ENCODE results near the gene ADRB2.

ADRB2 gene

DNA sequence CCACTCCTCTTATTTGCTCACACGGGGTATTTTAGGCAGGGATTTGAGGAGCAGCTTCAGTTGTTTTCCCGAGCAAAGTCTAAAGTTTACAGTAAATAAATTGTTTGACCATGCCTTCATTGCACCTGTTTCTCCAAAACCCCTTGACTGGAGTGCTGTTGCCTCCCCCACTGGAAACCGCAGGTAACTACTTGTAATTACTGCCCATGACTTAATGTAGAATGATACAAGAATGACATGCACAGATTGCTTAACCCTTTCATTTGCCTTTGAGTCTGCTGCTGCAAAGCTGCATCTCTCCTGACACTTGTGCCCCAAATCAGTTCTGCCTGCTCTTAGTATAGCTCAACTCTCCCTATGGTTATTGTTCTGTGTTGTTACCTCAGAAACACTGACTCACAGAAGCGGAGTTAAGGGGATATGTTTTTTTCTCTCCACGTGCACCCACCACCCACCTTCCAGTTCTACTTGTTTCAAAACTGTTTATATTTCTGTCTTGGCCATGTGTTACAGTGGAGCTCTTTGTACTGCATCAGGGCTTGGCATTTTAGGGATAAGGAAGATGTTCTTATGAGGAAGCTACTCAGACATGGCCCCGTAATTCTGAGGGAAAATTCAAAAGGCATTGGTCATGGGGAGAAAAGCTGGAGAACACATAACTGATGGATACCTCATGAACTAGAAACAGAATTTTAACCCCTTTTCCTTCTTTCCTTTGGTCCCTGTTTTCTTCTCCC is 2.3 kb downstream of the ADRB2 start:
- in situ Hi-C loops (cut with MboI; ENCODE audit: low sequenced_read_pairs), result no loop called here

DNA sequence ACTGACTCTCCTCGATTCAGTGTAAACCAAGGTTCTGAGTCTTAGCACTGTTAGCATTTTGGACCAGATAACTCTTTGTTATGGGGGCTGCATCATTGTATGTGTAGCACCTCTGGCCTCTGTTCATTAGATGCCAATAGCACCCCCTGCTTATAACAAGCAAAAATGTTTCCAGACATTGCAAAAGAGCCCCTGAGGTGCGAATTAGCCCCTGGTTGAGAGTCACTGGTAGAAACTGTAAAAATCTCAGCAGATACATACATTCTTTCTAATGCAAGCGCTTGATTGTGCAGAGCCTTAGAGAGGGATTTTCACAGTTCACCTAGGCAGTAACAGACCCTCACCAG is 2.8 kb downstream of the ADRB2 start:
- in situ Hi-C loops (cut with MboI; ENCODE audit: low sequenced_read_pairs), result no loop called here

DNA sequence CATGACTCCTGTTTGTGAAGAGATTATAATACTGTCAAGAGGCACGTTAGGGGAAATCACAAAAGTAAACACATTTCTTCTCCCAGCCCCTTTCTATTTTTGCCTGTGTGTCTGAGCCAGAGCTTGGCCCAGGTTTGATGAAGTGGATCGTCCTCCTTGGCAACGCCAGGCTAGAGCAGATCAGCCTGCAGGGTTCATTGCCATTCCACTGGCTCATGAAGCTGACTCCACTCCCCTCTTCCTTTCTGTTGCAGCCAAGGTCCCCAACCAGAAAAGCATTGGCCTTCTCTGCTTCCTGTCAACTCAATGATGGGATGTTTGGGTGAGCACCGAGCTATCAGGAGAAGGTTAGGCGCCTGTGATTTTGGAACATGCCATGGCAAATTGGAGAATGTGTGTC is 3.3 kb downstream of the ADRB2 start:
- in situ Hi-C loops (cut with MboI; ENCODE audit: low sequenced_read_pairs), result no loop called here

DNA sequence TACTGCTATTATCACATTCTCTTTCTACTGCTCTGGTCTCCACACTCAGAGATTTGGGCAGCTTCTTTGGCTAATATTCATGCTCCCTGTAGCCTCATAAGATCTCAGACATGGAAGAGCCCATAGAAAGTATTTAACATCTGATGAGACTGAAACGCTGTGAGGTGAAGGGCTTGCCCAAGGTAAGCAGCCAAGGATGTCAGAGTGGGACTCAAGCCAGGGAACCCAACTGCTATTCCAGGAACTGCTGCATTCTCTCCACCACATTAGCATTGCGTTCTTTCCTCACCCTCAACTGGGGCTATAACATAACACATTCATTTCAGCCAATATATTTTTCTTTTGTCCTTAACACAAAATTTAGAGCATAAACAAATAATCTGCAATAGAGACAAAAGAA is 3.8 kb downstream of the ADRB2 start:
- in situ Hi-C loops (cut with MboI; ENCODE audit: low sequenced_read_pairs), result no loop called here

DNA sequence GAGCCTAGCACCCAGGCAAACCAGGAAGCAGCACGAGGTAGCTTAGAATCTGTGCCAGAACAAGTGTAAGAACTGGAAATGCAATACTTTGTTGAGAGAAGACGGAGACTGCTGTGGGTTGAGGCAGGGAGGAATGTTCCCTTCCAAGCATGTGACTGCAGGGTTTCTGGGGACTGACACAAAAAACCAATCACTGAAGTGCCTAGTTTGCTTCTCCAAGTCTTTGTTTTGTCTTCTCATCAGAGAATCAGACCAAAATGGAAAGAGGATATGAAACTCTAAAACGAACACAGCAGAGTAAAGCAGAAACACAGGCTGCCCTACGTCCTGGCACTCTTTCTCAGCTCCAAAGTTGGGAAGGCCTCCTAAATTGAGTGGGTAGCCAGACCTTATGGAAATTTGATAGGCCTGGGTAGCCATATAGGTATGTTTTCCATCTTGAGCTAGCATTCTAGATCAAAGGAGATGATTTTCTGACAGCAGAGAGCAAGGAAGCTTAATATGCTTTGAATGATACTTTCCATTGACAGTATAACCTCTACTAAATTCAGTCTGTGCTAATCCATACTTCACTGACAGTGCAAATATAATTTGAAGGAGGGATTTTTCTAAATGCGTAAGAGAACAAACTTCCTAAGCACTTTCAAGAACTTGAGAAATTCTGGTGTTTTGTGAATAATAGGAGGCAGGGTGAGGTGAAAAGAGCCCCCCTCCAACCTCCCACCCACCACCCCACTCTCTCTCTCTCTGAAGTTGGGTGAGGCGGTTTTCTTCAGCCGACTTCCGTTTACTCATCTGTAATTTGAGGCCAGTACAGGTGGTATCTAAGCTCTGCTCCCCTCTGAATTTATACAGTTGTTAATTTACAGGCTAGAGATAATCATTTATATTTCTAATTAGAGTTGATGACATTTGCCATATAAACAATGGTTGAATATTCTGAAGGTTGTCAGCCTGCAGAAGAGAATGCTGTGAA is 5.5 kb downstream of the ADRB2 start:
- in situ Hi-C loops (cut with MboI; ENCODE audit: low sequenced_read_pairs), result no loop called here

DNA sequence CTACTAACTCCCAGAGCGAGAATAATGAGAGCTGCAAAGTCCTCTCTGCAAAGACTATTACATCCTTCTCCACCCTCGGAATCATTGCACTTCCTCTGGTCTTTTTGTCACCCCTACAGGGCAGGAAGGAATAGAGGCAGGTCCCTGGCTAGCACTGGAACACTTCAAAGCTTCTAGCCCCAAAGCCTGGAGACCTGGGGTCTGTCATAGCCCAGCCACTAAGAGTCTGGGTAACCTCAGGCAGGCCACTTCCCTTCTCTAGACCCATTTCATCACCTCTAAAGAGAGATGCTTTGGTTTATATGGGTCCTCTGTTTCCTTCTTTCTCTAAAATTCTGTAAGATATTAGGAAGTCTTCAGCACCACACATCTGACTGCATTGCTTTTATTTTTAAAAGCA is 6.7 kb downstream of the ADRB2 start:
- in situ Hi-C loops (cut with MboI; ENCODE audit: low sequenced_read_pairs), result no loop called here

DNA sequence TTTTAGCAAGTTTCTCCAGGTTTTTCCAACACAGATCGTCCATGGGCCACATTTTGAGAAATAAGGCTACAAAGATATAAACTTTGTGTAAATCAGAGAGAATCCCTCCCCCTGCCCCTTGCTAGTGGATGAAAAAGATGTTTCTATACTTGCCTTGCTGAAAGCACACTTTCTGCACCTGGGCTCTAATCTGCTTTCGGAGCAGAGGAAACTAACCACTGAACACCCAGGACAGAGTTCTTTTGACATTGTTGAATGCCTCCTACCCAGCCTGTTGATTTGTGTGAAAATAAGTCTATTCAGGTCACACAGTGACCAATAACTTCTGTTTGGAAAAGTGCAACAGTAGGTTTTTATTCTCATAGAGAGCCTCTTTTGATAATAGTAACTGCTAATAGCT is 7.5 kb downstream of the ADRB2 start:
- in situ Hi-C loops (cut with MboI; ENCODE audit: low sequenced_read_pairs), result no loop called here

DNA sequence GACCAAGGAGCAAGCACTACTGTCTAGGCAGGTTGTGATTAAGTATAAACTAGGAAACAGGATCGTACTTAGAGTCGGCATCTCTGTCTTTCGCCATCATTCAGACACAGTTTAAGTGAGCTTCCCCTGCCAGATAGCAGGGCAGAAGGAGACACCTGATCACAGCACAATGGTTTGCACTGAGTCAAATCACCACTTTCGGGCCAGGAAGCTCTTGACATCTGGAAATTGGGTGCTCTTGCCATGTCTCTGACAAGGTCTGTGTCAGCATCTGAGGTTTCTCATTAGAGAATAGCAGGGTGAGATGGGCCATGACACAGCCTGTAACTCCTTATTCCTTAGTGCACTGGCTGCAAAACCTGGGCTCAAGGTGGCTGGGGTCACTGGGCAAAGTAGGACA is 8.3 kb downstream of the ADRB2 start:
- in situ Hi-C loops (cut with MboI; ENCODE audit: low sequenced_read_pairs), result no loop called here

DNA sequence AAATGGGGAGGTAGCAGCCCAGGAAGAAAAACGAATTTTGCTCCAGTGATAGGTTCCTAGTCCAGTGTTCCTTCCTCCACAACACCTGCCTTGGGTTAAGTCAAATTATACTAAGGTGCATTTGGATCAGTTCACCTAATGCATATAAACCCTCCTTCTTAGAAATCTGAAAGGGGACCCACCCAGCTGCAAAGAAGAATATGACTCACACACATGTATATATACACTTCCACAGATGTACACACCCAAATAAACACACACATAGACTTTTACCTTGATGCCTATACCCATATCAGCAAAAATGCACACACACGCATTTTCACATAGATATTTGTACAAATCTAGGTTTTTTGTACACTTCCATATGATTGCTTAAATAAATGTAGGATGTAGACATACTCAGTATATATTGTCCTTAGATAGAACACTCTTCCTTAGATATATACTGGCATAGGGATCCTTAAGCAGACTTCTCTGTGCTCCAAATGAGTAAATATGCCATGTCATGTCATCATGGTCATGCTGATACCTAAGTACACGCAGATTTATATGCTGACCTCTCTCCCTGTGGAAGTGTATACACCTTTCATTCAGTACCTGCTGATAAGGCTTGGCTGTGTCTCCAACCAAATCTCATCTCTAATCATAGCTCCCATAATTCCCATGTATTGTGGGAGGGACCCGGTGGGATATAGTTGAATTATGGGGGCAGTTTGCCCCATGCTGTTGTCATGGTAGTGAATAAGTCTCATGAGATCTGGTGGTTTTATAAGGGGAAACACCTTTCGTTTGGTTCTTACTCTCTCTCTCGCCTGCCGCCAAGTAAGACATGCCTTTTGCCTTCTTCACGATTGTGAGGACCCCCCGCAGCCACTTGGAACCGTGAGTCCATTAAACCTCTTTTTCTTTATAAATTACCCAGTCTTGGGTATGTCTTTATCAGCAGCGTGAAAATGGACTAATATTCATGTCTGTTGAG is 10.2 kb downstream of the ADRB2 start:
- in situ Hi-C loops (cut with MboI; ENCODE audit: low sequenced_read_pairs), result no loop called here

DNA sequence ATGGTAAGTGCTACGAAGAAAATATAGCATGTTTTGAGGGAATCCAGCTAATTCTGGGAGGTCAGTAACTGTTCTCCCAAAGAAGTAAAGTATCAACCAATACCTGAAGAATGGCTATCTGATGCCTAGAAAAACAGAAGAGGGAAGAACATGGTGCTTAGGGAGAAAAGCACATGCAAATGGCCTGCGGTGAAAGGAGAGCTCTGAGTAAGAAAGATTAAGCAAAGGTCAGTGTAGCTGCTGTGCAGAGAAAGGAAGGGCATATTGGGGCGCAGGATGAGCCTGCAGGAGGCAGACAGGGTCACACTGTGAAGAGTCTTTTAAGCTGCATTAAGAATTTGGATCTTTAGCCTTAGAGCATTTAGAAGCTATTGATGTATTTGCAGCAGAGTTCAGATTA is 11.0 kb downstream of the ADRB2 start:
- in situ Hi-C loops (cut with MboI; ENCODE audit: low sequenced_read_pairs), result no loop called here

DNA sequence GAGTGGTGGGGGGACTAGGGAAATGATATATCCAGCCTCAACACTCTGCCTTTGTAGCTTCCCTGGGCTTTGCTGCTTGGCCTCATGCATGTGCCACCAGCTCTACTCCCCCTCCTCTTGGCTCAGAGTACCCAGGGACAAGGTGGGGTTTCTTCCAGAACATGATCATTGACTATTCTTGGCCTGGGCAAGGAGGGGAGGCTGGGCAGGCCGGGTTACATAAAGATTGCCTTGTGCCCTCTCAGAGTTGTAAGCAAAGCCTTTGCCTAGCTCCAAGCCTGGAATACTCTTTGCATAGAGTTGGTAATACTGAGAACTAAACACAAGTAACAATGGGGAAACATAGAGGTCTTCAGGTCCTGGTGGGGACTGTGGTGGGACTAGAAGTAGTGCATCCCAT is 11.9 kb downstream of the ADRB2 start:
- in situ Hi-C loops (cut with MboI; ENCODE audit: low sequenced_read_pairs), result no loop called here

DNA sequence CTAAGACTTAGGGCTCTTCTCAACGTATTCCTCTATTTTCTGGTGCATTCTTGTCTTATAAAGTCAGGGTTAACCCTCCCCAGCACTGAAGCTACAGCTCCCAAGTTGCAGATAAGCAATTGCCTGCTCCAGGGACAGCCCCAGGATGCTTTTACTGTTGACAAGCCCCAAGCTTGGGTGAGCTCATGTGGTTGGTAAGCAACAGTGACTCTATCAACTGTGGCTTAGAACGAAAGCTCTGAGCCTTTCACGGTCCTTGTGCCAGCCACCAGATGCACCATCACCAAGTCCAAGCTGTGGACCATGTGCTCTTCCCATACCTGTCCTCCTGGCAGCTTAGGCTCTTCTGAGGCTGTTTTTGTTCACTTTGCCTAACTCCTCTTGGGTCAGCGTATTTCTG is 13.5 kb downstream of the ADRB2 start:
- in situ Hi-C loops (cut with MboI; ENCODE audit: low sequenced_read_pairs), result no loop called here

DNA sequence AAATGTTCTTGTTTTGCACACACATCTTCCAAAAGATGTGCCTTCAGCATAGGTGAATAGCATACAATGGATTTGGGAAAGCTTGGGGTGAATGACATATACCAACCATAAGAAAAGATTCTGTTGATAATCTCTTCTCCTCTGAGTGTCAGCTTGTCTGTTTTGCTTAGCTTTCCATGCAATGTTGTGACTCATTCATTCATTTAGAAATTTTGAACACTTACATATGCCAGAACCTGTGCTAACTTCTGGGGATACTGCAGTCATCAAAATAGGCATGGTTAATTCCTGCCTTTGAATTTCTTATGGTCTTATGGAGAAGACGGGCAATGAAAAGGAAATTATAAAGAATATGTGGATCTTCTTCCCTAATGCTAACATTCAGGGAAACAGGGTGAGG is 14.1 kb downstream of the ADRB2 start:
- in situ Hi-C loops (cut with MboI; ENCODE audit: low sequenced_read_pairs), result no loop called here

DNA sequence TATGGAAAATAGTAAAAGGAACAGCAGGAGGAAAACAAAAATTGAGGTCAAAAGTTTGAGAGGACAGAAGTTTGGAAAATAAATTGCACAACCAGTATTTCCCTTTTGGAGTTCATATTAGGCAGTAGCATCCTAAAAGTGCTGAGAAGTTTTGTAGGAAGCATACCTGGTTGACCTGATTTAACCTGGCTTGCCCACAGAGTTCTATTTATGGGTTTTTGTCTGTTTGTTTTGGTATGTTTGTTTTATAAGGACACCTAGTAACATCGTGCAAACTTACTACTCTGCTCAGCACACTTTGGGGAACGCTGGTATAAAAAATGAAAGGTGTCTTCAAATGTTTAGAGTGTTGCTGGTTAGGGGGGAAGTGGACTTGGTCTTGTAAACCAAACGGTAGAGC is 15.1 kb downstream of the ADRB2 start:
- in situ Hi-C loops (cut with MboI; ENCODE audit: low sequenced_read_pairs), result no loop called here

DNA sequence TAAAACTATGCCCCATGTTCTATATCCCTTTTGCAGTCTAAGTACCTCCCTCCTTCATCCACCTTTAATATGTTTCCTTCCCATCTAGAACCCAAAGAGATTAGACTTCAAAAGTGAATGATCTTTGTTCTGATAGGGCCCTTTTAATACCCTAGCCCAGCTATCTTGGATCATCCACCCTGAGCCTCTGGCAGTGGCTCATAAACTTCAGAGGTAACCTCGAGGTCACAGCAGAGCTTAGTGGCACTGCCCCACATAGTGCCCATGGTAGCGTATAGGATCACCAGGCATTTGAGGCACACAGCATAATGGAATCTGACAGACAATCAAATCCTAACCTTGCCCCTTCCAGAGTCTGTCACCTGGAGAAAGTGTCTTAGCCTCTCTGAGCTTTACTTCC is 15.8 kb downstream of the ADRB2 start:
- in situ Hi-C loops (cut with MboI; ENCODE audit: low sequenced_read_pairs), result no loop called here

DNA sequence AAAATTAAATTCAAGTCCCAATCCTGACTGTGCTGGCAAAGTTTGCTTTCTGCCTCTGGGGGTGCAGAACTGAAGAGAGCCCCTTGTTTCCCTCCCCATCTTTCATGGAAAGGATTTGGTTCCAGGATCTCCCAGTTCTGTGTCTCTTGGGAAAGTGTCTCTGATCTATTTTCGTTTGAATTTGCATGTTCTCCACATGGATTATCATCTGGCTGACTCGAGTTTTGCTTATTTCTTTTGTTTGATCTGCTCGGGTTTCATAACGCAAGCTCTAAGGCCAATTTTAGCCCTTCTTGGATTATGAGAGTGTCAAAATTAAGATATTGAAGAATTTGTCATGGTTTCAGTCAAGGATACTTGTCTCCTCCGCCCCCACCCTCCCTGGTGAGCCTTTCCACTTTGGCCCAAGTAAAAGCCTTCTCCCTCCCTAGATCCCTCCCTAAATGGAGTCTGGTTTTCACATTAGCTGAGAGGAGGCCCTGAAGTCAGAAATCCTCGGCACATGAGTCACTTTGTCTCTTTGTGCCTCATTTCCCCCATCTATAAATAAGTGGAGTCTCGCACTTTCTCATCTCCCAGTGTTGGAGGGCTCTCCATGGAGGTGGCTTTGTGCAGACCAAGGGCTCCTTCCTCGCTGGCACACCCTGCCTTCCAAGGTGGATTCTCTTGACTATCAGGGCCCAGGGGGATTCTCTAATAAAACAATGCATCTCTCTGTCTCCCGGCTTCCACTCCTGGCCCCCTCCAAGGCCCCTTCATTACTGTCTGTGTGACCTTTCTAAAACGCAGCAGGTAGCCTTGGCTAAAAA is 17.3 kb downstream of the ADRB2 start:
- in situ Hi-C loops (cut with MboI; ENCODE audit: low sequenced_read_pairs), result no loop called here

DNA sequence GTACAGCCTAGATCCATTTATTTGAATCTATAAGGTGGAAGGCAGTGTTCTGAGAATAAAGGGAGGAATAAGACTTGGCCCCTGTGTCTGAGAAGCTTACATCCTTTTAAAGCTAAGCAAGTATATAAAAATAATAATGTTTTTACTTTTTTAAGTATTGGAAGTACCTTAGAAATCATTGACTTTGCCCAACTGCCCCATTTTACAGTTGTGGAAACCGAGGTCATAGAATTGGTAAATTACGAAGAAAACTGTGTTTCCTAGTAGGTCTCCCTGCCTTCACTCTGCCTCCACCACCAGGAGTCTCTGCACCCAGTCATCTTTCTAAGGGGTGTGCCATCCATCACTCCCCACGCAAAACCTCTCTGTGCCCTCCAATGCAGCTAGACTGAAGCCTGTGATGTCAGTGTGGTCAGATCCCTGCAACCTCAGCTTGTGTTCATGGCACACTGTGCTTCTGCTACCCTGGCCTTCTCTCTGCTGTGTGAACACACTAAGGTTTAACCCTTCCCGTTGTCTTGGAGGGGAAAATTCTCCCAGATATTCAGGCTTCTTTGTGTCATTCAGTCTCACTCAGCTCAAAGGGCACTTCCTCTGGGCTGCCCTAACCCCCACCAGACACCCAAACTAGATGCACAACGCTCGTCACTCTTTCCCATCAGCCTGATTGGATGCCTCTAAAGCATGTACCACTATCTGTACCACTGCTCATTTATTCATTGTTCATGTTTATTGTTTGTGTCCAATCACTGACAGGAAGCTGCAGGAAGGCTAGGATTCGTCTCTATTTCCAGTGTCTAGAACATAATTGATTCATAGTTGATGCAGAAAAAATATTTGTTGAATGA is 18.2 kb downstream of the ADRB2 start:
- in situ Hi-C loops (cut with MboI; ENCODE audit: low sequenced_read_pairs), result no loop called here

DNA sequence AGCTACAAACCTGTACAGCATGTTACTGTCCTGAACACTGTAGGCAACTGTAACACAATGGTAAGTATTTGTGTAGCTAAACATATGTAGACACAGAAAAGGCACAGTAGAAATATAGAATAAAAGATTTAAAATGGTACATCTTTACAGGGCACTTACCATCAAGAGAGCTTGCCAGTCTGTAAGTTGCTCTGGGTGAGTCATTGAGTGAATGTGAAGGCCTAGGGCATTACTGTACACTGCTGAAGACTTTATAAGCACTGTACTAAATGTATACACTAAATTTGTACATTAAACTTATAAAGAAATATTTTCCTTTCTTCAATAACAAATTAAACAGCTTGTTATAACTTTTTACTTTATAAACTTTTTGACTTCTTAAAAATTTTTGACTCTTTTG is 20.5 kb downstream of the ADRB2 start:
- in situ Hi-C loops (cut with MboI; ENCODE audit: low sequenced_read_pairs), result no loop called here

DNA sequence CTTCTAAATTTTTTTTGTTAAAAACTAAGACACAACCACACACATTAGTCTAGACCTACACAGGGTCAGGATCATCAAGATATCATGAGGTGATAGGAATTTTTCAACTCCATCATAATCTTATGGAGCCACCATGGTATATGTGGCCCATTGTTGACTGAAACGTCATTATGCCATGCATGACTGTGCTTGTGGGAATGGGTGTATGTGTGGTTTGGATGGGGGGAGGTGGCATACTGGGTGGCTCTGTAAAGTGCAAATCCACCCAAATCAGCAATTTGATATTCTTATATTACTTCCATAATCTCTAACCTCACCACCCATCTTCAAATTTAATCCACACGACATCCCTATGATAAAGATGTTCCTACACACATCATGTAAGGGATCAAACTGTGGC is 21.0 kb downstream of the ADRB2 start:
- in situ Hi-C loops (cut with MboI; ENCODE audit: low sequenced_read_pairs), result no loop called here

All from HL-60/S4 treated with phorbol 12-myristate 13-acetate at 8.2 ng/mL for 4 days and 3 days (cell line).